Measurements from ENCODE around the gene TMEM86B.

DNA sequence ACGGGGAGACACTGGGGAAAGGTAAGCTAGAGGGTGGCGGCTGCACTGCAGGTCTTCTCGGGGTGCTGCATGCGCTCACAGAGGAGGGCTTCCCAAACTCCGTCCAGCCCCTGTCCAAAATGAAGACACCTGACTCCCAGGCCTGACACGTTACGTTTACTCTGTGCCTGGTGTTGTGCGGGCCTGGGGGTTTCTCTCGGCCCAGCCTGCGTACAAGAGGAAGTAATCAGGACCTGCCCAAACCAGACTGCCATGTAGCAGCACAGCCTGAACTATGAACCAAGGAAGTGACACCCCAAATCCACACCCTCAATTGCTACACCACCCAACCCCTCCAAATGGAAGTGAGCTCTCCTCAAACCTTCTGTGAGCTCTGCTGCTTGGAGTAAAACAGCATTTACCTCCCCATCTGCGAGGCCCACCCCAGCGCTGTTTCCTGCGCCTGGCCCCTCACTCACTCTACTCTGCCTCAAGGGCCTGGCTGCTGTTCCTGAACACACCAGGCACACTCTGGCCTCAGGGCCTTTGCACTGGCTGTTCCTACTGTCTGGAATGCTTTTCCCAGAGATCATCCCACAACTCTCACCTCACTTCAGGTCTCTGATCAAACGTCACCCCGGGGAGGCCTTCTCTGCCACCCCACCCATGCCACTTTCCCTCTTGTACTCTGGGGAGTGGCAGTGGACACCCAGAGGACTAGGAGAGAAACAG is 48.3 kb upstream of the TMEM86B start:
- TF ChIP-seq POLR2AphosphoS5 (IDR thresholded peaks at IDR 0.05; ENCODE audit: low read depth, low read length) = no peak
- no peak for TF ChIP-seq TAF1 (IDR thresholded peaks at IDR 0.05; ENCODE audit: borderline replicate concordance, insufficient read depth, low read length)
- TF ChIP-seq, protein P1, sequence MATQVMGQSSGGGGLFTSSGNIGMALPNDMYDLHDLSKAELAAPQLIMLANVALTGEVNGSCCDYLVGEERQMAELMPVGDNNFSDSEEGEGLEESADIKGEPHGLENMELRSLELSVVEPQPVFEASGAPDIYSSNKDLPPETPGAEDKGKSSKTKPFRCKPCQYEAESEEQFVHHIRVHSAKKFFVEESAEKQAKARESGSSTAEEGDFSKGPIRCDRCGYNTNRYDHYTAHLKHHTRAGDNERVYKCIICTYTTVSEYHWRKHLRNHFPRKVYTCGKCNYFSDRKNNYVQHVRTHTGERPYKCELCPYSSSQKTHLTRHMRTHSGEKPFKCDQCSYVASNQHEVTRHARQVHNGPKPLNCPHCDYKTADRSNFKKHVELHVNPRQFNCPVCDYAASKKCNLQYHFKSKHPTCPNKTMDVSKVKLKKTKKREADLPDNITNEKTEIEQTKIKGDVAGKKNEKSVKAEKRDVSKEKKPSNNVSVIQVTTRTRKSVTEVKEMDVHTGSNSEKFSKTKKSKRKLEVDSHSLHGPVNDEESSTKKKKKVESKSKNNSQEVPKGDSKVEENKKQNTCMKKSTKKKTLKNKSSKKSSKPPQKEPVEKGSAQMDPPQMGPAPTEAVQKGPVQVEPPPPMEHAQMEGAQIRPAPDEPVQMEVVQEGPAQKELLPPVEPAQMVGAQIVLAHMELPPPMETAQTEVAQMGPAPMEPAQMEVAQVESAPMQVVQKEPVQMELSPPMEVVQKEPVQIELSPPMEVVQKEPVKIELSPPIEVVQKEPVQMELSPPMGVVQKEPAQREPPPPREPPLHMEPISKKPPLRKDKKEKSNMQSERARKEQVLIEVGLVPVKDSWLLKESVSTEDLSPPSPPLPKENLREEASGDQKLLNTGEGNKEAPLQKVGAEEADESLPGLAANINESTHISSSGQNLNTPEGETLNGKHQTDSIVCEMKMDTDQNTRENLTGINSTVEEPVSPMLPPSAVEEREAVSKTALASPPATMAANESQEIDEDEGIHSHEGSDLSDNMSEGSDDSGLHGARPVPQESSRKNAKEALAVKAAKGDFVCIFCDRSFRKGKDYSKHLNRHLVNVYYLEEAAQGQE (IDR thresholded peaks at IDR 0.05; ENCODE audit: insufficient read depth in 1 of 2, low read depth in 2 of 2, low read length in 2 of 2) = no peak
- no peak for TF ChIP-seq FOXP2 (optimal IDR thresholded peaks at IDR 0.05; ENCODE audit: borderline replicate concordance, extremely low read depth, extremely low read length, insufficient read depth)
